ENCODE results near the gene PCIF1. TPM values are rescaled to one million over a fixed set of nuclear protein-coding genes. Genes with fewer than 3 reads are reported as not detected.

The PCIF1 gene
- total and polyA plus RNA-seq, 9 of the 15 experiments (the other 6 are each of a cell fraction or from before 2014, with no cell fraction given), result 5.8 to 29.4 (median 11.3) TPM

- Histone ChIP-seq H3K27ac (ENCODE audit: extremely low read depth, low read depth, low read length) (peak within 1 kb of the TSS; percentile 89), H3K79me2 (ENCODE audit: control insufficient read depth, insufficient read depth, low read length) (peaks cover 15% of the 10 kb centered on the region), H3K9ac (ENCODE audit: insufficient read depth in 1 of 2, low read depth in 2 of 2, low read length in 2 of 2) (peak within 1 kb of the TSS; percentile 63 to 94), H3K9me3 (replicated peaks; ENCODE audit: control insufficient read depth, insufficient read depth, low read depth, low read length) (no peaks in the 10 kb centered on the region), H3K27me3 (ENCODE audit: control insufficient read depth in 2 of 2, insufficient read depth in 2 of 2, low read length in 2 of 2) (no peaks in the 10 kb centered on the region), H3K4me2 (ENCODE audit: insufficient read depth, low read length) (peak within 1 kb of the TSS; percentile 82), H4K20me1 (replicated peaks; ENCODE audit: control insufficient read depth, insufficient read depth, low read length) (no peaks in the 10 kb centered on the region), H3K4me3 (peak within 1 kb of the TSS; percentile 48), H3K4me1 (replicated peaks in 1 of 2; ENCODE audit: control insufficient read depth in 2 of 2, insufficient read depth in 2 of 2, low read length in 2 of 2) (peaks cover 24 to 44% of the 10 kb centered on the region in 2 experiments), H3K36me3 (ENCODE audit: control insufficient read depth, insufficient read depth, low read length) (peaks cover 9% of the 10 kb centered on the region; the same call in 1 of the 3 replicates), H2AFZ (ENCODE audit: low read depth, low read length) (peak within 1 kb of the TSS; percentile 92), H3K9me1 (ENCODE audit: control insufficient read depth, insufficient read depth, low read length) (no peaks in the 10 kb centered on the region)
- ChIA-PET POLR2A (interaction anchor here (0.6 to 2.3 kb wide), 6 partner anchors 8 to 518 kb away, joined by 3 to 11 read pairs (median 4); no protein-coding TSS in a partner anchor), CTCF (ENCODE audit: low intra/inter-chr PET ratio) (no interaction called here)
- in situ Hi-C loops (cut with MboI), result no loop called here
- TSS peak; percentile 99 for BruUV-seq (replicated peaks)
- 47% methylated on average over 49 of the region's 58 CpGs for WGBS (ENCODE audit: insufficient coverage, low coverage, missing lambda C conversion rate)
- 0 out of 3 replicates have a peak, but pooled peaks have one; percentile 3 for ATAC-seq
- intact Hi-C loops (cut with micrococcal nuclease), result no loop called here
- DNase-seq (ENCODE audit: extremely low read depth in 1 of 4, low spot score in 3 of 4), result peak in 3 of 4 experiments; percentile 45 to 48 (median 47)
- no peak for FAIRE-seq
- TF ChIP-seq SREBF2 (CRISPR knock-in tag; IDR thresholded peaks at IDR 0.05) (0 out of 2 replicates have a peak, but pooled peaks have one; percentile 2), RFX1 (IDR thresholded peaks at IDR 0.05) (peak; percentile 91), SUPT5H (IDR thresholded peaks at IDR 0.05) (peak; percentile 39), FIP1L1 (IDR thresholded peaks at IDR 0.05; ENCODE audit: low read depth, low read length, poor library complexity, severe bottlenecking) (no peak), ZNF740 (CRISPR knock-in tag; IDR thresholded peaks at IDR 0.05) (0 out of 2 replicates have a peak, but pooled peaks have one; percentile 28), ZNF740 (tag; IDR thresholded peaks at IDR 0.05) (no peak), NUFIP1 (IDR thresholded peaks at IDR 0.05; ENCODE audit: partially characterized antibody) (no peak), SIN3A (IDR thresholded peaks at IDR 0.05; ENCODE audit: borderline replicate concordance in 2 of 2, control insufficient read depth in 1 of 2, low read depth in 2 of 2, low read length in 2 of 2) (0 out of 4 replicates have a peak, but pooled peaks of 1 of the 2 experiments have one; percentile 41)
- TF ChIP-seq, protein P1, sequence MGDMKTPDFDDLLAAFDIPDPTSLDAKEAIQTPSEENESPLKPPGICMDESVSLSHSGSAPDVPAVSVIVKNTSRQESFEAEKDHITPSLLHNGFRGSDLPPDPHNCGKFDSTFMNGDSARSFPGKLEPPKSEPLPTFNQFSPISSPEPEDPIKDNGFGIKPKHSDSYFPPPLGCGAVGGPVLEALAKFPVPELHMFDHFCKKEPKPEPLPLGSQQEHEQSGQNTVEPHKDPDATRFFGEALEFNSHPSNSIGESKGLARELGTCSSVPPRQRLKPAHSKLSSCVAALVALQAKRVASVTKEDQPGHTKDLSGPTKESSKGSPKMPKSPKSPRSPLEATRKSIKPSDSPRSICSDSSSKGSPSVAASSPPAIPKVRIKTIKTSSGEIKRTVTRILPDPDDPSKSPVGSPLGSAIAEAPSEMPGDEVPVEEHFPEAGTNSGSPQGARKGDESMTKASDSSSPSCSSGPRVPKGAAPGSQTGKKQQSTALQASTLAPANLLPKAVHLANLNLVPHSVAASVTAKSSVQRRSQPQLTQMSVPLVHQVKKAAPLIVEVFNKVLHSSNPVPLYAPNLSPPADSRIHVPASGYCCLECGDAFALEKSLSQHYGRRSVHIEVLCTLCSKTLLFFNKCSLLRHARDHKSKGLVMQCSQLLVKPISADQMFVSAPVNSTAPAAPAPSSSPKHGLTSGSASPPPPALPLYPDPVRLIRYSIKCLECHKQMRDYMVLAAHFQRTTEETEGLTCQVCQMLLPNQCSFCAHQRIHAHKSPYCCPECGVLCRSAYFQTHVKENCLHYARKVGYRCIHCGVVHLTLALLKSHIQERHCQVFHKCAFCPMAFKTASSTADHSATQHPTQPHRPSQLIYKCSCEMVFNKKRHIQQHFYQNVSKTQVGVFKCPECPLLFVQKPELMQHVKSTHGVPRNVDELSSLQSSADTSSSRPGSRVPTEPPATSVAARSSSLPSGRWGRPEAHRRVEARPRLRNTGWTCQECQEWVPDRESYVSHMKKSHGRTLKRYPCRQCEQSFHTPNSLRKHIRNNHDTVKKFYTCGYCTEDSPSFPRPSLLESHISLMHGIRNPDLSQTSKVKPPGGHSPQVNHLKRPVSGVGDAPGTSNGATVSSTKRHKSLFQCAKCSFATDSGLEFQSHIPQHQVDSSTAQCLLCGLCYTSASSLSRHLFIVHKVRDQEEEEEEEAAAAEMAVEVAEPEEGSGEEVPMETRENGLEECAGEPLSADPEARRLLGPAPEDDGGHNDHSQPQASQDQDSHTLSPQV (IDR thresholded peaks at IDR 0.05), result peak; percentile 56; the same call in 1 of the 2 replicates
These were observed 22.8 kb upstream of the PCIF1 start, which contains the start of gene PLTP for GRCh38 chr20:45911486-45912343. TSS of gene PLTP (minus strand) at chr20:45912155. CDS start at chr20:45911452, 703 bp downstream.

Data from K562 (cell line).